Activated CD4-positive, alpha-beta memory T cell treated with anti-CD3 and anti-CD28 coated beads, Interleukin-2, amount 10 ng/mL, durations not matched to agents 7 days and 5 days (primary cell): ENCODE data around the gene BRAP. TPM values are rescaled to one million over a fixed set of nuclear protein-coding genes. Genes with fewer than 3 reads are reported as not detected.
A peak's percentile ranks its signal among the peaks of the same experiment; 100 is the strongest.
"Not testable (repeated sequence)": the region's sequence is repeated elsewhere in the genome, so short reads cannot be mapped to it uniquely, and the experiment has no call there.

ENCODE experiments used
- CTCF ChIA-PET: fragments of 350-600 bp; sonication (Branson Sonifier 250); formaldehyde crosslinking; loops from one replicate; lab custom pipeline; 2021; ENCODE audit warnings: antibody characterized with exemption, inconsistent platforms; lab: Charles Lee
- POLR2A ChIA-PET: fragments of 350-600 bp; sonication (Branson Sonifier 250); formaldehyde crosslinking; loops from one replicate; lab custom pipeline; 2021; ENCODE audit warnings: antibody characterized with exemption; lab: Charles Lee
- DNase-seq: peaks from one replicate; pipeline ENCODE4 v3.0.0-alpha.2; 2020
- H3K27ac Mint-ChIP-seq: one replicate; pipeline ENCODE4 v1.8.0; 2021; ENCODE audit warnings: mild to moderate bottlenecking, mixed read lengths
- H3K27me3 Mint-ChIP-seq: one replicate; pipeline ENCODE4 v1.8.0; 2021; ENCODE audit warnings: mixed read lengths
- H3K36me3 Mint-ChIP-seq: one replicate; pipeline ENCODE4 v1.8.0; 2021; ENCODE audit warnings: low read depth, mixed read lengths
- H3K4me1 Mint-ChIP-seq: one replicate; pipeline ENCODE4 v1.8.0; 2021; ENCODE audit warnings: mixed read lengths
- H3K4me3 Mint-ChIP-seq: one replicate; pipeline ENCODE4 v1.8.0; 2021; ENCODE audit warnings: mild to moderate bottlenecking, mixed read lengths
- H3K9me3 Mint-ChIP-seq: one replicate; pipeline ENCODE4 v1.8.0; 2021; ENCODE audit warnings: mixed read lengths
- total RNA-seq, 2 experiments: library from RNA; stranded (reverse); gene quantifications; one replicate each; pipeline ENCODE4 v1.2.3, GENCODE V29; 2021

The BRAP gene
- total RNA-seq, 2 experiments from 2014 or later = 18.1 to 19.4 TPM

DNA sequence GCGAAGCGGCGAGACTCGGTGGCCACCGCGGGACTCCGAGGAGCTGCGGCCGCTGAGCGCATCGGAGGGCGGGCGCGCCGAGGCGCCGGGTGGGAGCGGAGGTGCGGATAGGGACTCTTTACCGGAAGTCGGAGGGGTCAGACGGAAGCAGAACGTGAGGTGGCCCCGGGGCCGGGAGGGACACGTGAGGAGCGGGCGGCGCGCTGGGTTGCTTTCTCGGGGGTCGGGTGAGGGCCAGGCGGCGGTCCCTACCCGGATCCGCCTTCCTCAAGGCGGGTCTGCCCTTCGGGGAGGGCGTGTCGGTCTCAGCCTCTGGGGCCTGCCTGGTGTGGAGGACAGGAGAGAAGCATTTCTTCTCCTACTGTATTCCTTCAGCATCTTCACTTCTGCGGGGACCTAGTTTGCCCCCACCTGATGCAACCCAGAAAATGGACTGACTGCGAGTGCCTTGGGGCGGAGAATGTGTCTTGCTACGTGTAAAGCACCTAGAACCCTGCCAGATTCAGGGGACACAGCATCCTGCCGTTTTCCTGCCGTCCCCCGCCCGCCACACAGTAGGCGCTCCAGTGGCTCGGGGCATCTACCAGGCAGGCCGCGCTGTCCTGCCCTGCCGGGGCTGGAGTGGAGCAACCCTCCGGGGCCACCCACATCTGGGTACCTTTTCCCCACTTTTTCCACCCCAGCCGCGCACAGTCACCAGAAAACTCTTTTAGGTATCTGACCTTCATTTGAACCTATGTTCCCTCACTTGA is 86.1 kb downstream of the BRAP start:
- Mint-ChIP-seq H3K36me3 (peaks cover 5% of the 10 kb centered on the region), H3K9me3 (no peaks in the 10 kb centered on the region), H3K4me1 (peaks cover 32% of the 10 kb centered on the region), H3K27me3 (no peaks in the 10 kb centered on the region), H3K4me3 (peak overlapping the region; percentile 81), H3K27ac (peak overlapping the region; percentile 70)
- DNase-seq = peak; percentile 82
- POLR2A ChIA-PET = interaction anchor here (0.7 to 1.2 kb wide), 2 partner anchors 183 to 242 kb away, joined by 3 to 5 read pairs; partner anchors contain the start of gene MAPKAPK5
- CTCF ChIA-PET = no interaction called here

DNA sequence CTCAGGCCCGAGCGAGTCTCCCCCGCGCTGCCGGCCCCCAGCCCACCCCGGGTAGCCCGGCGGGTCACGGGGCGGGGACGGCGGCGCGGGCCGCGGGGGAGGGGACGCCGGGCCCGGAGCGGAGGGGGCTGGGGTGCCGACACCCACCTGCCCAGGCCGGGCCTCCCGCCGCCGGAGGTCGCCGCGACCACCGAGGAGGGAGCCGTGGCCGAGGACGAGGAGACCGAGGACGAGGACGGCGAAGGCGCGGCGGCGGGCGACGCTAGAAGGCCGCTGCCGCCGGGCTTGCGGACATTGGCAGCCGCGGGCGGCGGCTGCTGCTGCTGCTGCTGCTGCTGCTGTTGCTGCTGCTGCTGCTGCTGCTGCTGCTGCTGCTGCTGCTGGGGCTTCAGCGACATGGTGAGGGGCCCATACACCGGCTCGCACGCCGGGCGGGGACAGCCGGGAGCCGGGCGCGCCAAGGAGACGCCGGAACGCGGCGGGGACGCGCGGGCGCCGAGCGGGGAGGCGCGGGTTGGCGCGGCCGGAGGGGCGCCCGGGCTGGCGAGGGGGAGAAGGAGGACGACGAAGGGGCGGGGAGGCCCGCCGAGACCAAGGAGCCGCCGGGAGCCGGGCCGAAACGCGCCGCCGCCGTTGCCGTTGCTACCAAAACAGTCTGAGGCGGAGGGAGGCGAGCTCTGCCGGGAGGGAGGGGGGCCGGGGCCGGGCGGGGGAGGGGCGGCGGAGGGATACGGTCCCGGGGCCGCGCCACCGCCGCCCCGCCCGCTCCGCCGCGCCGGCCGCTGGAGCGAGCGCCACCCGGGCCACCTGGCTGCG is 86.9 kb downstream of the BRAP start, which contains the start of gene ATXN2:
Gene ATXN2, minus strand, starts transcription at position 679 of the 816 bp plus-strand sequence. Its CDS starts 281 bp downstream, at position 398.
- CTCF ChIA-PET = no interaction called here
- peaks cover 5% of the 10 kb centered on the region for H3K36me3 Mint-ChIP-seq
- DNase-seq = peak; percentile 64
- H3K27ac Mint-ChIP-seq = peak within 1 kb of the TSS; percentile 76
- POLR2A ChIA-PET = interaction anchor here (0.7 to 1.2 kb wide), 2 partner anchors 182 to 243 kb away, joined by 3 to 5 read pairs; partner anchors contain the start of gene MAPKAPK5
- H3K4me3 Mint-ChIP-seq = peak within 1 kb of the TSS; percentile 87
- H3K27me3 Mint-ChIP-seq = no peaks in the 10 kb centered on the region
- H3K9me3 Mint-ChIP-seq = no peaks in the 10 kb centered on the region
- H3K4me1 Mint-ChIP-seq = peaks cover 35% of the 10 kb centered on the region

DNA sequence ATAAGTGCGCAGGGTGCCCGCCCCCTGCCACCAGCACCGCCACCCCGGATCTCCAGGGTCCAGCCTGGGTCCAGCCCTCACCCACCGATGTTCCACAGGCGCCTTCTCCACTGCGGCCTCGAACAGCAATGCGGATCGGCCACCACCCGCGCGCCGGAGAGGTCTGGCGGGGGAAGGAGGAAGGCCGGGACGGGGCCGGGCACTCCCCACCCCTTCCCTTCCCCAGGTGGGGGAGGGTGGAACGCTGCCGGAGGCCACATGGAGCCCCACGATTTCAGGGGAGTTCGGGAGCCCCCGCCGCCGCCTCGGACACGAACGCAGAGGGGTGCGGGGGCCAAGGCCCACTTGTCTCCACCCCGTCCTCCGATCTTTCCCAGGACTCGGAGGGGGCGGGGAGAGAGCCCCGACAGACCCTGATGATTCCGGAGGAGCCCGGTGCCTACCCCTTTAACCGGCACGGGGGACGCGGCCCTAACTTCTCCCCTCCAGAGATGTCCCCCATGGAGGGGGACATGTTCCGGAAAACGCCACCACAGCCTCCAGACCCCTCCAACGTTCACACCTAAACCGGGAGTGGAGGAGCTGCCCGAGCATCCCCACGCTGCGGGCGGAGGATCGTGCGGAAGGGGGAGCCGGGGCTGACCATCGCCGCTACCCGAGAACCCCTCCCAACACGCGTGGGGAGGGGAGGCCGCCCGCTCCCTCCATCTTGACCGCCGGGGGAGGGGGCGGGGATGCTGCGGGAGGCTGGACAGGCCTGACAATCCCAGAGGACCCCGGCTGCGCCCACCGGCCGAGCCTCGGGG is 87.7 kb downstream of the BRAP start:
- ChIA-PET POLR2A (no interaction called here), CTCF (no interaction called here)
- Mint-ChIP-seq H3K27ac (peak overlapping the region; percentile 74), H3K4me1 (peaks cover 36% of the 10 kb centered on the region), H3K36me3 (peaks cover 5% of the 10 kb centered on the region), H3K9me3 (no peaks in the 10 kb centered on the region), H3K27me3 (no peaks in the 10 kb centered on the region), H3K4me3 (peak overlapping the region; percentile 87)
- peak; percentile 30 for DNase-seq

DNA sequence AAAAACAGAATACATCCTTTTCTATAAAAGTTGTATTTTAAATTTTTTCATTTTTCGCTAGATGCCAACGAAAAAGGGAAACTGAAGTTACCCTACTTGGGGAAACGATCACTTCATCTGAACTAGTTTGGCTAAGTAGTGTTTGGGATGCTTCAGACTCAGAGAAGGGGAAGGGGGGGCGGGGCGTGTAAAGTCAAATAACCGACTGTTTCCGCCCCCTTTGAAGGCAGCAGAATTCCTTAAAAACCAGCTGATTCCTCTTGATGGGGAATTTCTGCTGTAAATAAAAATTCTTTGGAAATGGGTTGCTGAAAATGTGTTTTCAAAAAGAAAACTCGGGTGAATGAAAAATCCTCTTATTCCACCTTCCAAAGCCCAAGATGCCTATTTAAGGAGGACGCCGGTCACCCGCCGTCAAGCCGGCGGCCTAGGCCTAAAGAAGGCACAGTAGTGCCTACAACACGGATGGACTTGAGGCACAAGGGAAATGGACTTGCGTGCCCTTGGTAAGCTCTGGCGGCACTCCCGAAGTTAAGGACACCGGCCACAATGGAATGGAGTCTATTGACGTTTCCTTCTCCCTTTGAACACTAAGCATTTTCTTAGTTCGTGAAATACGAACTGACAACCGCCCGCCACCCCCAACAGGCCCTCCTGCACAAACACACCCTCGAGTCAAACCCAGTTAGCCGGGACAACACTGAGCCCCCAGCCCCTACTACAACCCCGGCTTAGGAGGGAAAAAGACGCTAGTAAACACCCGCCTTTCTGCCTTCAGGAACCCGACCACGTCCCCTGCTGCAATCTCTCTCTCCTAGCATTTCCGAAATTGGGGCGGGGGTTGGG is 88.5 kb downstream of the BRAP start:
- ChIA-PET CTCF (no interaction called here), POLR2A (interaction anchor here (1.4 kb wide), 1 partner anchor 89 kb away, joined by 5 read pairs; the partner anchor contains the start of genes ACAD10 and BRAP)
- no peaks in the 10 kb centered on the region for H3K27me3 Mint-ChIP-seq
- DNase-seq = no peak
- H3K27ac Mint-ChIP-seq = peak overlapping the region; percentile 69
- H3K4me3 Mint-ChIP-seq = peak overlapping the region; percentile 87
- H3K4me1 Mint-ChIP-seq = peaks cover 37% of the 10 kb centered on the region
- peaks cover 5% of the 10 kb centered on the region for H3K36me3 Mint-ChIP-seq
- H3K9me3 Mint-ChIP-seq = no peaks in the 10 kb centered on the region

DNA sequence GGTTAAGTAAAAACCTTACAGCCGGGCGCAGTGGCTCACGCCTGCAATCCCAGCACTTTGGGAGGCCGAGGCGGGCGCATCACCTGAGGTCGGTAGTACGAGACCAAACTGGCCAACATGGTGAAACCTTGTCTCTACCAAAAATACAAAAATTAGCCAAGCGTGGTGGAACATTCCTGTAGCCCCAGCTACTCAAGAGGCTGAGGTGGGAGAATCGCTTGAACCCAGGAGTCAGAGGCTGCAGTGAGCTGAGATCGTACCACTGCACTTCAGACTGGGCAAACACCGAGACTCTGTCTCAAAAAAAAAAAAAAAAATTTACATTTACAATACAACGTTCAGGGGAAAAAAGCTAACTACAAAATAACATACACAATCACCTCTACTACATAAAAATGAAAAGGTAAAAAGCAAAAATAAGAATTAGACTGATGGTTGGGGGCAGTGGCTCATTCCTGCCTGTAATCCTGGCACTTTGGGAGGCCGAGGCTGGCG is 90.4 kb downstream of the BRAP start:
- not testable (repeated sequence) for H3K9me3 Mint-ChIP-seq, H3K36me3 Mint-ChIP-seq, H3K4me3 Mint-ChIP-seq, H3K27ac Mint-ChIP-seq, DNase-seq, H3K27me3 Mint-ChIP-seq
- ChIA-PET POLR2A (interaction anchor here (1.4 kb wide), 1 partner anchor 91 kb away, joined by 5 read pairs; the partner anchor contains the start of genes ACAD10 and BRAP), CTCF (interaction anchor here (1.0 to 1.1 kb wide), 2 partner anchors 65 to 199 kb away, joined by 3 read pairs; no protein-coding TSS in a partner anchor)
- H3K4me1 Mint-ChIP-seq = peaks cover 36% of the 10 kb centered on the region

Other genes with a start within 250 kb of the BRAP start
- gene ATXN2, start 86.6 kb downstream of the BRAP start, total RNA-seq = 10 to 100 TPM; 35.1 to 35.3 TPM
- gene ACAD10, start 97 bp upstream of the BRAP start, total RNA-seq = 10 to 100 TPM; 25.3 to 28.5 TPM
- gene ALDH2, start 81.0 kb upstream of the BRAP start, total RNA-seq = 1 to 10 TPM in 1 of 2 experiments, under 1 TPM in 1; 0.25 to 1.3 TPM
- gene MAPKAPK5, start 156.3 kb upstream of the BRAP start, total RNA-seq = 10 to 100 TPM; 40.4 to 44.8 TPM